WTC11 (cell line): ENCODE data around the gene MT1F. TPM values are rescaled to one million over a fixed set of nuclear protein-coding genes. Genes with fewer than 3 reads are reported as not detected.

Source experiments
- ATAC-seq: fragments of 200-7000 bp; cut with Tn5 transposase; 2 replicates; pipeline ENCODE4 v1.10.0; 2021; ENCODE audit warnings: mild to moderate bottlenecking, moderate library complexity
- CTCF ChIA-PET: fragments of 300-600 bp; sonication (Branson Sonifier 250); formaldehyde crosslinking; loops from one replicate; lab custom pipeline; 2021; ENCODE audit warnings: antibody characterized with exemption; lab: Charles Lee
- POLR2A ChIA-PET: fragments of 350-600 bp; sonication (Branson Sonifier 250); formaldehyde crosslinking; loops from one replicate; lab custom pipeline; 2021; ENCODE audit warnings: antibody characterized with exemption; lab: Charles Lee
- DNase-seq: peaks from one replicate; pipeline ENCODE4 v3.0.0; 2021; ENCODE audit warnings: low spot score
- H3K27ac Mint-ChIP-seq: 2 replicates; pipeline ENCODE4 v1.8.0; 2021; ENCODE audit warnings: mixed read lengths
- H3K27me3 Mint-ChIP-seq: 2 replicates; pipeline ENCODE4 v1.8.0; 2021; ENCODE audit warnings: low read depth, mild to moderate bottlenecking, moderate library complexity, mixed read lengths
- H3K36me3 Mint-ChIP-seq: 2 replicates; pipeline ENCODE4 v1.8.0; 2021; ENCODE audit warnings: mixed read lengths
- H3K4me1 Mint-ChIP-seq: 2 replicates; pipeline ENCODE4 v1.8.0; 2022; ENCODE audit warnings: mixed read lengths
- H3K4me3 Mint-ChIP-seq: 2 replicates; pipeline ENCODE4 v1.8.0; 2021; ENCODE audit warnings: mild to moderate bottlenecking, moderate library complexity, mixed read lengths
- H3K9me3 Mint-ChIP-seq: 2 replicates; pipeline ENCODE4 v1.8.0; 2021; ENCODE audit warnings: mixed read lengths
- ATF3 ChIP-seq: sonication (generic); formaldehyde crosslinking; conservative IDR thresholded peaks from 2 replicates; pipeline ENCODE4 v1.8.1; 2022; ENCODE audit warnings: mild to moderate bottlenecking, missing genetic modification reagents
- E2F4 ChIP-seq: sonication (generic); formaldehyde crosslinking; IDR thresholded peaks from 2 replicates; pipeline ENCODE4 v1.8.1; 2022; ENCODE audit warnings: low read depth, mild to moderate bottlenecking, moderate library complexity, missing genetic modification reagents, borderline replicate concordance
- FOXP4 ChIP-seq: sonication (generic); formaldehyde crosslinking; IDR thresholded peaks from 2 replicates; pipeline ENCODE4 v1.8.0; 2022; ENCODE audit warnings: mild to moderate bottlenecking, missing genetic modification reagents
- MLX ChIP-seq: sonication (generic); formaldehyde crosslinking; IDR thresholded peaks from 2 replicates; pipeline ENCODE4 v1.8.1; 2023; ENCODE audit warnings: mild to moderate bottlenecking, missing genetic modification reagents, moderate library complexity
- OVOL2 ChIP-seq: fragments of 250-450 bp; sonication (Bioruptor Pico); IDR thresholded peaks from 2 replicates; pipeline ENCODE4 v1.9.0; 2021; ENCODE audit warnings: mild to moderate bottlenecking, borderline replicate concordance
- PRRX2 ChIP-seq: fragments of 250-450 bp; sonication (Bioruptor Pico); IDR thresholded peaks from 2 replicates; pipeline ENCODE4 v1.8.0; 2021; ENCODE audit warnings: mild to moderate bottlenecking
- SP1 ChIP-seq: sonication (generic); formaldehyde crosslinking; conservative IDR thresholded peaks from 2 replicates; pipeline ENCODE4 v1.8.1; 2022; ENCODE audit warnings: missing genetic modification reagents
- TEAD1 ChIP-seq: sonication (generic); formaldehyde crosslinking; IDR thresholded peaks from 2 replicates; pipeline ENCODE4 v1.8.0; 2022; ENCODE audit warnings: mild to moderate bottlenecking, missing genetic modification reagents
- USF1 ChIP-seq: sonication (generic); formaldehyde crosslinking; IDR thresholded peaks from 2 replicates; pipeline ENCODE4 v1.8.0; 2022; ENCODE audit warnings: mild to moderate bottlenecking, missing genetic modification reagents
- ZNF121 ChIP-seq: sonication (generic); formaldehyde crosslinking; IDR thresholded peaks from 2 replicates; pipeline ENCODE4 v1.8.0; 2023; ENCODE audit warnings: missing genetic modification reagents
- ZNF425 ChIP-seq: fragments of 250-450 bp; sonication (Bioruptor Pico); conservative IDR thresholded peaks from 2 replicates; pipeline ENCODE4 v1.9.0; 2021; ENCODE audit warnings: mild to moderate bottlenecking
- total RNA-seq: library from RNA; stranded (reverse); gene quantifications from 3 replicates; pipeline ENCODE4 v1.2.3, GENCODE V29; 2021

The MT1F gene
- total RNA-seq, 1 experiment from 2014 or later, result 58.2 TPM

GRCh38 chr16:56653218-56653617 lies 4.5 kb upstream of the MT1F start:
- POLR2A ChIA-PET, result interaction anchor here (0.6 to 1.3 kb wide), 3 partner anchors 27 to 50 kb away, joined by 3 read pairs; partner anchors contain the start of genes MT1E and MT2A
- CTCF ChIA-PET, result interaction anchor here (0.6 to 1.6 kb wide), 8 partner anchors 9 to 49 kb away, joined by 3 to 5 read pairs (median 3); partner anchors contain the start of genes MT1G and MT1H
- TF ChIP-seq PRRX2 (CRISPR knock-in tag), result no peak
- no peak for TF ChIP-seq FOXP4 (CRISPR knock-in tag)
- no peak for TF ChIP-seq ATF3 (CRISPR knock-in tag)
- no peak for TF ChIP-seq ZNF425 (CRISPR knock-in tag)
- TF ChIP-seq ZNF121 (CRISPR knock-in tag), result no peak
- TF ChIP-seq MLX (CRISPR knock-in tag), result no peak
- TF ChIP-seq E2F4 (CRISPR knock-in tag), result no peak
- no peak for TF ChIP-seq OVOL2 (CRISPR knock-in tag)
- DNase-seq, result no peak
- Mint-ChIP-seq H3K27ac (no peak overlapping the region), H3K9me3 (no peaks in the 10 kb centered on the region), H3K4me3 (no peak overlapping the region), H3K27me3 (peaks cover 85% of the 10 kb centered on the region), H3K4me1 (peaks cover 8% of the 10 kb centered on the region), H3K36me3 (no peaks in the 10 kb centered on the region)
- no peak for ATAC-seq

GRCh38 chr16:56658327-56658875 lies 642 bp downstream of the MT1F start:
- DNase-seq (no peak), ATAC-seq (peak; percentile 1; the same call in 1 of the 2 replicates)
- POLR2A ChIA-PET, result interaction anchor here (1.1 to 1.9 kb wide), 5 partner anchors 11 to 130 kb away, joined by 3 to 24 read pairs (median 6); partner anchors contain the start of genes MT1E, MT1H and MT2A
- H3K9me3 Mint-ChIP-seq, result no peaks in the 10 kb centered on the region
- H3K4me1 Mint-ChIP-seq, result peaks cover 28% of the 10 kb centered on the region
- no peak for TF ChIP-seq TEAD1
- TF ChIP-seq SP1 (CRISPR knock-in tag), result no peak
- no peak for TF ChIP-seq USF1
- CTCF ChIA-PET, result interaction anchor here (0.8 to 1.5 kb wide), 3 partner anchors 9 to 43 kb away, joined by 3 to 24 read pairs (median 4); no protein-coding TSS in a partner anchor
- H3K36me3 Mint-ChIP-seq, result 0 out of 2 replicates have a peak, but pooled peaks cover 5% of the 10 kb centered on the region
- peak overlapping the region; percentile 95 for H3K4me3 Mint-ChIP-seq
- peaks cover 85% of the 10 kb centered on the region for H3K27me3 Mint-ChIP-seq
- 0 out of 2 replicates have a peak overlapping the region, but pooled peaks have one; percentile 42 for H3K27ac Mint-ChIP-seq
